Measurements from ENCODE around the gene POU2F2.

POU2F2 gene

GRCh38 chr19:42158926-42159325, 26.7 kb upstream of the POU2F2 start:
- H3K4me3 ChIP-seq (ENCODE audit: low read depth, low read length) = no peak overlapping the region
- no peak for TF ChIP-seq CTCF (IDR thresholded peaks at IDR 0.05; ENCODE audit: insufficient read depth, low read length, missing control alignments)
- CTCF ChIA-PET = interaction anchor here (1.0 to 2.5 kb wide), 4 partner anchors 17 to 26 kb away, joined by 3 to 13 read pairs (median 4); no protein-coding TSS in a partner anchor
- no peak for DNase-seq (ENCODE audit: low read depth, low spot score)
- POLR2A ChIA-PET = no interaction called here

GRCh38 chr19:42156571-42156970, 24.3 kb upstream of the POU2F2 start:
- TF ChIP-seq CTCF (IDR thresholded peaks at IDR 0.05; ENCODE audit: insufficient read depth, low read length, missing control alignments) = no peak
- ChIA-PET POLR2A (no interaction called here), CTCF (interaction anchor here (2.4 kb wide), 1 partner anchor 24 kb away, joined by 7 read pairs; the partner anchor contains the start of gene POU2F2)
- H3K4me3 ChIP-seq (ENCODE audit: low read depth, low read length) = no peak overlapping the region
- DNase-seq (ENCODE audit: low read depth, low spot score) = no peak

GRCh38 chr19:42155796-42156195, 23.6 kb upstream of the POU2F2 start:
- H3K4me3 ChIP-seq (ENCODE audit: low read depth, low read length) = no peak overlapping the region
- TF ChIP-seq CTCF (IDR thresholded peaks at IDR 0.05; ENCODE audit: insufficient read depth, low read length, missing control alignments) = no peak
- CTCF ChIA-PET = interaction anchor here (1.7 to 2.4 kb wide), 2 partner anchors 16 to 24 kb away, joined by 7 read pairs; partner anchors contain the start of gene POU2F2
- POLR2A ChIA-PET = no interaction called here
- no peak for DNase-seq (ENCODE audit: low read depth, low spot score)

- ChIA-PET CTCF (interaction anchor here (1.7 to 2.4 kb wide), 2 partner anchors 15 to 22 kb away, joined by 7 read pairs; partner anchors contain the start of gene POU2F2), POLR2A (no interaction called here)
- no peak overlapping the region for H3K4me3 ChIP-seq (ENCODE audit: low read depth, low read length)
- TF ChIP-seq CTCF (IDR thresholded peaks at IDR 0.05; ENCODE audit: insufficient read depth, low read length, missing control alignments) = no peak
- no peak for DNase-seq (ENCODE audit: low read depth, low spot score)
These were observed 22.5 kb upstream of the POU2F2 start for GRCh38 chr19:42154471-42155323.

GRCh38 chr19:42153672-42154433, 21.6 kb upstream of the POU2F2 start:
- CTCF ChIA-PET = no interaction called here
- no peak overlapping the region for H3K4me3 ChIP-seq (ENCODE audit: low read depth, low read length)
- TF ChIP-seq CTCF (IDR thresholded peaks at IDR 0.05; ENCODE audit: insufficient read depth, low read length, missing control alignments) = no peak
- POLR2A ChIA-PET = no interaction called here
- no peak for DNase-seq (ENCODE audit: low read depth, low spot score)

Measured in AG04449 (cell line).